Uterus (tissue), 4 donors: ENCODE results near the gene CISH. TPM values are rescaled to one million over a fixed set of nuclear protein-coding genes. Genes with fewer than 3 reads are reported as not detected.

Experiments
- DNase-seq, 2 donors: peaks; one replicate each; pipeline ENCODE4 v3.0.0-alpha.2; 2019 to 2020
- H3K27ac ChIP-seq, 2 donors: fragments of 200-600 bp; sonication (generic); 1 replicate in 1 of 2; 2 replicates in 1 of 2; pipeline ENCODE4 v1.5.1; 2016 to 2018
- H3K27me3 ChIP-seq, 2 donors: fragments of 200-600 bp; sonication (generic); one replicate each; pipeline ENCODE4 v1.5.1; 2018 to 2019; ENCODE audit warnings: control low read depth in 1 of 2
- H3K36me3 ChIP-seq, 2 donors: fragments of 200-600 bp; sonication (generic); one replicate each; pipeline ENCODE4 v1.5.1; 2019; ENCODE audit warnings: control low read depth in 1 of 2
- H3K4me1 ChIP-seq, 2 donors: fragments of 200-600 bp; sonication (generic); one replicate each; pipeline ENCODE4 v1.5.1; 2018 to 2019; ENCODE audit warnings: control low read depth in 1 of 2
- H3K4me3 ChIP-seq, 2 donors: fragments of 200-600 bp; sonication (generic); 1 replicate in 1 of 2; 2 replicates in 1 of 2; pipeline ENCODE4 v1.5.1; 2018 to 2019; ENCODE audit warnings: mild to moderate bottlenecking in 1 of 2
- H3K9me3 ChIP-seq, 2 donors: fragments of 200-600 bp; sonication (generic); one replicate each; pipeline ENCODE4 v1.5.1; 2019; ENCODE audit warnings: control low read depth in 1 of 2
- POLR2A ChIP-seq, 2 donors: fragments of 450-650 bp; IDR thresholded peaks; one replicate each; pipeline ENCODE4 v1.6.1; 2016; ENCODE audit warnings: antibody characterized with exemption in 2 of 2, mild to moderate bottlenecking in 1 of 2, moderate library complexity in 1 of 2
- intact Hi-C: fragments of 100-400 bp; cut with DNase I; formaldehyde crosslinking; loops from one replicate; pipeline ENCODE4 v1.15.1; 2023; ENCODE audit warnings: low total_unique reads
- total RNA-seq, 4 donors: library from RNA; depleted of rRNA in 3 of 4; stranded (reverse); fragments of >200 nt in 3 of 4; gene quantifications; one replicate each; pipeline versions ENCODE4 v1.1.0 to v1.2.4, GENCODE V29; 2014 to 2023
- TF ChIP-seq, protein P1 (sequence below), 4 experiments: fragments of 200-600 bp in 2 of 4; fragments of 450-650 bp in 2 of 4; sonication (generic) in 2 of 4; IDR thresholded peaks; one replicate each; pipeline ENCODE4 v1.5.1; 2016 to 2019; ENCODE audit warnings: antibody characterized with exemption in 4 of 4, mild to moderate bottlenecking in 2 of 4, moderate library complexity in 1 of 4
- donor health status: DM: yes; HTN: yes; CAD: no.

CISH gene
- total RNA-seq, 4 donors from 2014 or later, result 2.1 to 12.3 (median 5.6) TPM; not detected in 1

DNA sequence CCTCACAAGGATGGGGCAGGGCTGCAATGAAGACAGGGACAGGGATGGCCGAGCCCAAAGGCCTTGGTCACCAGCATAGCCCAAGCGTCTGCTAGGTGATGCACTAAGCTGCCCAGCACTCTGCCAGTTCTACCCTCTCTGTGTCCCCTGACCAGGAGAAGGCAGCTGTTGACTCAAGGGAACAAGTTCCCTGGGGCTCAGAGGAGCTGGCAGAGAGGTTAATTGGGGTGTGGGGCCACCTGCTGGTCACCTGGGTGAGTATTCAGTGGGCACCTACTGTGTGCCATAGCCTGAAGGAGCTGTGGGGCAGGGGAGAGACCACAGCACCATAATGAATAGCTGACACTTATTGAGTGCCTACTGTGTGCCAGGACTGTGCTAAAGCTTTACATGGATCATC is 41.1 kb upstream of the CISH start:
- no peaks in the 10 kb centered on the region for H3K27me3 ChIP-seq
- no peak for DNase-seq
- H3K36me3 ChIP-seq, result no peaks in the 10 kb centered on the region
- TF ChIP-seq, protein P1, sequence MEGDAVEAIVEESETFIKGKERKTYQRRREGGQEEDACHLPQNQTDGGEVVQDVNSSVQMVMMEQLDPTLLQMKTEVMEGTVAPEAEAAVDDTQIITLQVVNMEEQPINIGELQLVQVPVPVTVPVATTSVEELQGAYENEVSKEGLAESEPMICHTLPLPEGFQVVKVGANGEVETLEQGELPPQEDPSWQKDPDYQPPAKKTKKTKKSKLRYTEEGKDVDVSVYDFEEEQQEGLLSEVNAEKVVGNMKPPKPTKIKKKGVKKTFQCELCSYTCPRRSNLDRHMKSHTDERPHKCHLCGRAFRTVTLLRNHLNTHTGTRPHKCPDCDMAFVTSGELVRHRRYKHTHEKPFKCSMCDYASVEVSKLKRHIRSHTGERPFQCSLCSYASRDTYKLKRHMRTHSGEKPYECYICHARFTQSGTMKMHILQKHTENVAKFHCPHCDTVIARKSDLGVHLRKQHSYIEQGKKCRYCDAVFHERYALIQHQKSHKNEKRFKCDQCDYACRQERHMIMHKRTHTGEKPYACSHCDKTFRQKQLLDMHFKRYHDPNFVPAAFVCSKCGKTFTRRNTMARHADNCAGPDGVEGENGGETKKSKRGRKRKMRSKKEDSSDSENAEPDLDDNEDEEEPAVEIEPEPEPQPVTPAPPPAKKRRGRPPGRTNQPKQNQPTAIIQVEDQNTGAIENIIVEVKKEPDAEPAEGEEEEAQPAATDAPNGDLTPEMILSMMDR (IDR thresholded peaks at IDR 0.05), result peak in 2 of 4 experiments; percentile 4 to 22
- TF ChIP-seq POLR2A (IDR thresholded peaks at IDR 0.05), result no peak
- H3K27ac ChIP-seq, result no peak overlapping the region
- no peaks in the 10 kb centered on the region for H3K4me1 ChIP-seq
- intact Hi-C loops, result no loop called here
- no peak overlapping the region for H3K4me3 ChIP-seq
- H3K9me3 ChIP-seq, result no peaks in the 10 kb centered on the region

DNA sequence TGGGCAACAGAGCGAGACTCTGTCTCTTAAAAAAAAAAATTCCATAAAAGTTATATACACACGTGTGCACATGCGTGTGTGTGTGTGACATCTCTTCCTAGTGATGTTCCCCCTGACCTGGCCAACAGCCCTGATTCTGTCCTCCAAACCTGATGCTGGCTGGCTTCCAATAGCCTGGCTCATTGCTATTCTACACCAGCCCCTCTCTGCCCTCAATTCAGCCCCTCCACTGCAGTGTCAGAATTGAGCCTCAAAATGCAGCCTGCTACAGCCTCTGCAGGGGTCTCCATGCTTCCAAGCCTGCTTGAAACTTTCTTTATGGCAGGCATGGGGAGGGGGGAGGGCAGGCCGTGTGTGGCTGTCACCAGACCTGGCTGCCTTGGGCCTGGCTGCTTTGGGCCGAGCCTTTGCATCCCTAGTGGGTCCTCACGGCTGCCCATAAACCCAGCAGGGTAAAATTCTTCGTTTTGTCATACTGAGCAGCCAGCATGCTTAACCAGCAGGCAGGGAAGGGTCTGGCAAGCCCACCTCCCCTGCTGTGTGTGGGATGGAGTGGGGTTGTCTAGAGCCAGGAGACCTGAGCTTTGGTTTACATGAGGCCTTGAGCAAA is 40.5 kb upstream of the CISH start:
- TF ChIP-seq, protein P1 (IDR thresholded peaks at IDR 0.05), result no peak
- TF ChIP-seq POLR2A (IDR thresholded peaks at IDR 0.05), result no peak
- Histone ChIP-seq H3K36me3 (no peaks in the 10 kb centered on the region), H3K27ac (no peak overlapping the region), H3K4me3 (no peak overlapping the region), H3K27me3 (no peaks in the 10 kb centered on the region), H3K4me1 (no peaks in the 10 kb centered on the region), H3K9me3 (no peaks in the 10 kb centered on the region)
- no peak for DNase-seq
- intact Hi-C loops, result no loop called here

DNA sequence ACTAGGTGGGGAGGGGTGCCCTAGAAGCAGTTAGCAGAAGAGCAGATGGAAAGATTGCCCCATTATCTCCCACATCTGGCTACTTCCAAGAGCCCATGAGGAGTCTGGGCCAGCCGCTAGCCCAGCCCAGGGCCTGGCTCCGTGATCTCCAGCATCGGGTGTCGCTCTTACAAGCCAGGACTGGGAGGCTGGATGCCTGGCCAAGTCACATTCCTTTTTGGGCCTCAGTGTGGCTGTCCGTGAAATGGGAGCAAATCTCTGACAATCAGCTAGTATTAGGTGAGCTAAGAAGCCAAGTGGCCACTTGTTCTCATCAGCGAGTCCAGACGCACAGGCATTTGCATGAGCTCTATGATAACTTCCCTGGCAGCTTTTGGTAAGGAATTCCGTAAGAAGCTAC is 39.9 kb upstream of the CISH start:
- no peak overlapping the region for H3K4me3 ChIP-seq

DNA sequence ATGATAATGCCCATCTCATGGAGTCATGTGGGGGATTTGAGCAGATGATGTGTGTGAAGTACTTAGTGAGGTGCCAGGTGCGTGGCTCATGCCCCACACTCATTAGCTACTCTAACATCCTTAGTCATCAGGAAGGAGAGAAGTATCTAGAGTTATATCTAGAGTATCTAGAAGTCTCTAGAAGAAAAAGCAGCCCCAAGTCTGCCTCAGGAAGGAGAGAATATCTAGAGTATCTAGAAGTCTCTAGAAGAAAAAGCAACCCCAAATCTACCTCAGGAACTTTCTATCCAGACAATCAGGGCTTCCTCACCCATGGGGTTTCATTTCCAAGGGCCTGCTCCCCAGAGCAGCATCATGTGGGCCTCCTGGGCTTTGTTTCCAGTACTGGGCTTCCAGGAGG is 38.4 kb upstream of the CISH start:
- intact Hi-C loops, result no loop called here
- Histone ChIP-seq H3K27me3 (no peaks in the 10 kb centered on the region), H3K4me3 (no peak overlapping the region), H3K36me3 (no peaks in the 10 kb centered on the region), H3K4me1 (no peaks in the 10 kb centered on the region), H3K27ac (no peak overlapping the region), H3K9me3 (no peaks in the 10 kb centered on the region)
- no peak for TF ChIP-seq POLR2A (IDR thresholded peaks at IDR 0.05)
- TF ChIP-seq, protein P1 (IDR thresholded peaks at IDR 0.05), result no peak
- DNase-seq, result no peak

More for the DNA sequence above, 39.9 kb upstream of the CISH start:
- Histone ChIP-seq H3K27me3 (no peaks in the 10 kb centered on the region), H3K36me3 (no peaks in the 10 kb centered on the region), H3K4me1 (no peaks in the 10 kb centered on the region), H3K27ac (no peak overlapping the region), H3K9me3 (no peaks in the 10 kb centered on the region)
- intact Hi-C loops, result no loop called here
- no peak for DNase-seq
- TF ChIP-seq POLR2A (IDR thresholded peaks at IDR 0.05), result no peak
- TF ChIP-seq, protein P1 (IDR thresholded peaks at IDR 0.05), result no peak

DNA sequence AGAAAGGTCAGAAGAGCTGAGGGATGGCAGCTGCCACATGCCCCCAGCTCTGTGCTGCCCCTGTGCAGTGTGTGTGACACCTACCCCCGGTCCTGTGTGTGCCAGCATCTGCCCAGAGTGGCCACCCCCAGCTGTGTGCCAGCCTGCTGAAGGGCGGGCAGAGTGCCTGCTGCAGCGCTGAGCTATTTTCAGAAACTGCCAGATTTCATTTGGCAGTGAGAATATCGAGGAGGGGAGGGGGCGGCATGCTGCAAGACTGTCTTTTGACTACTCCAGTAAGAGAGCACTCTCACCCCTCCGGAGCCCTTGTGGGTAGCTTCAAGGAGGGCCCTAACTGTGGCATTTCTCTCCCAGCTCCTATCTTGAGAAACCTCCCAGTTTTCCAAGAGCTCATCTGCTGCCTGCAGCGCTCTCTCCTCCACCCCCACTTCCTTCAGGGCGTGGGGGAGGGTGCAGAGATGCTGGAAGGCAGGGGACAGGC is 37.9 kb upstream of the CISH start:
- no peaks in the 10 kb centered on the region for H3K36me3 ChIP-seq
- no peak overlapping the region for H3K27ac ChIP-seq
- no peaks in the 10 kb centered on the region for H3K4me1 ChIP-seq
- intact Hi-C loops, result no loop called here
- TF ChIP-seq, protein P1 (IDR thresholded peaks at IDR 0.05), result no peak
- no peak for TF ChIP-seq POLR2A (IDR thresholded peaks at IDR 0.05)
- H3K9me3 ChIP-seq, result no peaks in the 10 kb centered on the region
- H3K4me3 ChIP-seq, result no peak overlapping the region
- H3K27me3 ChIP-seq, result no peaks in the 10 kb centered on the region
- DNase-seq, result no peak
